HEK293T (cell line): ENCODE results near the gene SEPTIN14.

Source experiments
- BHLHE40 ChIP-seq: fragments of 450-650 bp; IDR thresholded peaks from 2 replicates; pipeline ENCODE4 v1.6.1; 2016; ENCODE audit warnings: mild to moderate bottlenecking, moderate library complexity, borderline replicate concordance
- ELF4 ChIP-seq: fragments of 450-650 bp; IDR thresholded peaks from 2 replicates; pipeline ENCODE4 v1.6.1; 2017; ENCODE audit warnings: antibody characterized with exemption
- FOXK2 ChIP-seq: fragments of 450-650 bp; IDR thresholded peaks from 2 replicates; pipeline ENCODE4 v1.6.1; 2016; ENCODE audit warnings: mild to moderate bottlenecking
- FOXM1 ChIP-seq: fragments of 450-650 bp; IDR thresholded peaks from 2 replicates; pipeline ENCODE4 v1.6.1; 2017; ENCODE audit warnings: mild to moderate bottlenecking, borderline replicate concordance
- SP1 ChIP-seq: fragments of 450-650 bp; IDR thresholded peaks from 2 replicates; pipeline ENCODE4 v1.6.1; 2017
- SUZ12 ChIP-seq: fragments of 450-650 bp; IDR thresholded peaks from 2 replicates; pipeline ENCODE4 v1.6.1; 2016; ENCODE audit warnings: mild to moderate bottlenecking
- TARDBP ChIP-seq: fragments of 450-650 bp; IDR thresholded peaks from 2 replicates; pipeline ENCODE4 v1.6.1; 2016

DNA sequence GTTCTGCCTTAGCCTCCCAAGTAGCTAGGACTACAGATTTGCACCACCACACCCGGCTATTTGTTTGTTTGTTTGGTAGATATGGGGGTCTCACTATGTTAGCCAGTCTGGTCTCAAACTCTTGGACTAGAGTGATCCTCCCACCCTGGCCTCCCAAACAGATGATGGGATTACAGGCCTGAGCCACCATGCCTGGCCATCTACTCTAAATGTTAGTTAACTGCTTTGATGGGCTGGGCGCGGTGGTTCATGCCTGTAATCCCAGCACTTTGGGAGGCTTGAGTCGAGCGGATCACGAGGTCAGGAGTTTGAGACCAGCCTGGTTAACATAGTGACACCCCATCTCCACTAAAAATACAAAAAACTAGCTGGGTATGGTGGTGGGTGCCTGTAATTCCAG, 74.8 kb downstream of the SEPTIN14 start:
- TF ChIP-seq ELF4 (no peak), TARDBP (no peak), SUZ12 (no peak), FOXM1 (no peak), SP1 (no peak), BHLHE40 (no peak), FOXK2 (no peak)
